Nephron progenitor cell (in vitro differentiated cells): ENCODE results near the gene EXT2.

Source experiments
- DNase-seq: peaks from one replicate; pipeline ENCODE4 v3.0.0; 2021
- H3K27ac Mint-ChIP-seq: 2 replicates; pipeline ENCODE4 v1.8.0; 2021; ENCODE audit warnings: mild to moderate bottlenecking, moderate library complexity, mixed read lengths
- H3K27me3 Mint-ChIP-seq: 2 replicates; pipeline ENCODE4 v1.8.0; 2021; ENCODE audit warnings: mild to moderate bottlenecking, low read depth, mixed read lengths; ENCODE audit not compliant: poor library complexity
- H3K36me3 Mint-ChIP-seq: 2 replicates; pipeline ENCODE4 v1.8.0; 2021; ENCODE audit warnings: low read depth, mixed read lengths
- H3K4me1 Mint-ChIP-seq: 2 replicates; pipeline ENCODE4 v1.8.0; 2021; ENCODE audit warnings: mixed read lengths
- H3K4me3 Mint-ChIP-seq: 2 replicates; pipeline ENCODE4 v1.8.0; 2021; ENCODE audit warnings: mild to moderate bottlenecking, moderate library complexity, mixed read lengths
- H3K9me3 Mint-ChIP-seq: 2 replicates; pipeline ENCODE4 v1.8.0; 2021; ENCODE audit warnings: mild to moderate bottlenecking, moderate library complexity, mixed read lengths
- CTCF ChIP-seq: fragments of 200-600 bp; sonication (generic); IDR thresholded peaks from 2 replicates; pipeline ENCODE4 v1.5.0; 2021; ENCODE audit warnings: antibody characterized with exemption

EXT2 gene

DNA sequence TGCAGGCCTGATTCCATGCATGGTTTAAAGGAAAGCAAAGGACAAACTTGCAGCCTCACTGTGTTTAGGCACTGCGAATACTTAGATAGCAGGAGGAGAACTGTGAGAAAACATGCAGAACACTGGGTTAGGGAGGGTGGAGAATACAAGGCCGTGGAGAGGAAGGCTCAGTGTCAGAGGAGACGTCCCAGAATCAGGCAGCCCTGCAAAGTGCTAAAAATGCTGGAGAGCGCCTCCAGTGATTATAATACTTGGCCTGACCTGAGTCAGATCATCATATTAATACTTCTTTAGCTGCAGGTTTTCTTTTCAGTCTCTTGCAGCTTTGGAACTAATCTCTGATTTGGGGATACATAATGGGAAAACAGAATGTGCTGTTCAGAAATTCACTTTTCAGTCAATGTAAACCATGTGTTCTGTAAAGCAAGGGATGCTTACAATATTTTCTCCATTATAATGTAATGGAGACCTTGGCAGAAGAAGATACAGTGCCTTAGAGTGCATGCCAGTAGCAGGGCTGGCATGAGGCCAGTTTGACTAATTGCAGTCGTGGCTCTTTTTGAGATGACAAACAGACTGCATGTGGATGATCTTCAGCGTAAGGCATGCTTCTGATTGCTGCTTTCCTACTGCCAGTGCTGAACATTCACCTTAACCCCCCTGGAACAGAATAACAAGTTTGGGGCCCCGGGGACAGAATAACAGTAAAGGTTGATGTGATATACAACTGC is 16.8 kb downstream of the EXT2 start:
- H3K9me3 Mint-ChIP-seq: no peaks in the 10 kb centered on the region
- no peak for TF ChIP-seq CTCF
- peaks cover 61% of the 10 kb centered on the region for H3K36me3 Mint-ChIP-seq
- peaks cover 18% of the 10 kb centered on the region for H3K4me1 Mint-ChIP-seq
- DNase-seq: no peak
- peaks cover 3% of the 10 kb centered on the region for H3K27me3 Mint-ChIP-seq
- no peak overlapping the region for H3K4me3 Mint-ChIP-seq
- no peak overlapping the region for H3K27ac Mint-ChIP-seq

GRCh38 chr11:44113018-44113417 is 17.5 kb downstream of the EXT2 start:
- no peaks in the 10 kb centered on the region for H3K9me3 Mint-ChIP-seq
- no peak overlapping the region for H3K4me3 Mint-ChIP-seq
- peaks cover 18% of the 10 kb centered on the region for H3K4me1 Mint-ChIP-seq
- TF ChIP-seq CTCF: no peak
- no peak for DNase-seq
- no peak overlapping the region for H3K27ac Mint-ChIP-seq
- H3K36me3 Mint-ChIP-seq: peaks cover 60% of the 10 kb centered on the region
- peaks cover 3% of the 10 kb centered on the region for H3K27me3 Mint-ChIP-seq

- Mint-ChIP-seq H3K36me3 (peaks cover 56% of the 10 kb centered on the region), H3K9me3 (no peaks in the 10 kb centered on the region), H3K4me1 (peaks cover 18% of the 10 kb centered on the region), H3K4me3 (no peak overlapping the region), H3K27me3 (peaks cover 3% of the 10 kb centered on the region), H3K27ac (no peak overlapping the region)
- DNase-seq: no peak
- no peak for TF ChIP-seq CTCF
Measured at GRCh38 chr11:44113572-44113971, 18.1 kb downstream of the EXT2 start.

- no peak for TF ChIP-seq CTCF
- DNase-seq: no peak
- H3K27ac Mint-ChIP-seq: no peak overlapping the region
- peaks cover 12% of the 10 kb centered on the region for H3K4me1 Mint-ChIP-seq
- peaks cover 6% of the 10 kb centered on the region for H3K27me3 Mint-ChIP-seq
- no peaks in the 10 kb centered on the region for H3K9me3 Mint-ChIP-seq
- H3K4me3 Mint-ChIP-seq: no peak overlapping the region
- peaks cover 46% of the 10 kb centered on the region for H3K36me3 Mint-ChIP-seq
Measured at GRCh38 chr11:44116234-44116830, 20.9 kb downstream of the EXT2 start.

DNA sequence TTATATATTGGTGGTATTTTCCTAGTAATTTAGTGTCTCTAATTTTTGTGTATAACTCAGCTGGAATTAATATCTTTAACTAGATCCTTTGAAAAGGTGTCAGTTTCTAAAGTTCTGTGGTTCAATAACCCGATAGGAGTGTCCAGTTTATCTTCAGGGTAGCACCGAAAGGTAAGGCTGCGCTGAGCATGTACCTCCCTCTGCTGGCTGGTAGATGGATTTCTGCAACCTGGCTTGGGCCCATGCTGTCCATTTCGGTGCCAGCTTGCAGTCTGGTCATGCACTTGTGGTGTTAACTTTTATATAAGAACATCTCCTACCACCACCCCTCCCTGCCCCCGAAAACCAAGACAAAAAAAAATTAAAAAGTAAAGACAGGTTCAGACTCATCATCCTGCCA is 24.7 kb downstream of the EXT2 start:
- Mint-ChIP-seq H3K27ac (no peak overlapping the region), H3K4me1 (no peaks in the 10 kb centered on the region), H3K27me3 (peaks cover 6% of the 10 kb centered on the region), H3K36me3 (peaks cover 37% of the 10 kb centered on the region), H3K9me3 (no peaks in the 10 kb centered on the region), H3K4me3 (no peak overlapping the region)
- TF ChIP-seq CTCF: peak; percentile 19
- no peak for DNase-seq

GRCh38 chr11:44125598-44125997 is 30.1 kb downstream of the EXT2 start:
- no peak for TF ChIP-seq CTCF
- peaks cover 8% of the 10 kb centered on the region for H3K27me3 Mint-ChIP-seq
- peaks cover 6% of the 10 kb centered on the region for H3K4me1 Mint-ChIP-seq
- H3K27ac Mint-ChIP-seq: no peak overlapping the region
- no peak overlapping the region for H3K4me3 Mint-ChIP-seq
- DNase-seq: no peak
- H3K9me3 Mint-ChIP-seq: no peaks in the 10 kb centered on the region
- peaks cover 54% of the 10 kb centered on the region for H3K36me3 Mint-ChIP-seq
